Measurements from ENCODE around the gene RRAS2.
"Not testable (repeated sequence)": the region's sequence is repeated elsewhere in the genome, so short reads cannot be mapped to it uniquely, and the experiment has no call there.

RRAS2 gene

GRCh38 chr11:14347494-14347893 lies 11.5 kb downstream of the RRAS2 start:
- TF ChIP-seq EZH2 (optimal IDR thresholded peaks at IDR 0.05; ENCODE audit: low read depth, low read length) (no peak), CTCF (IDR thresholded peaks at IDR 0.05; ENCODE audit: low read length) (no peak), EZH2phosphoT487 (IDR thresholded peaks at IDR 0.05; ENCODE audit: low read length) (no peak)
- no peak for DNase-seq
- Histone ChIP-seq H3K79me2 (ENCODE audit: low read length) (peaks cover 17% of the 10 kb centered on the region; the same call in 1 of the 2 replicates), H3K4me3 (ENCODE audit: low read length) (no peak overlapping the region), H4K20me1 (ENCODE audit: insufficient read depth, low read length) (no peaks in the 10 kb centered on the region), H3K27ac (ENCODE audit: low read length) (no peak overlapping the region), H3K4me1 (ENCODE audit: low read length) (peaks cover 5% of the 10 kb centered on the region; the same call in 1 of the 2 replicates), H3F3A (ENCODE audit: insufficient read depth, low read length) (peaks cover 6% of the 10 kb centered on the region; the same call in 1 of the 2 replicates), H3K4me2 (ENCODE audit: low read depth, low read length) (no peak overlapping the region), H3K9me3 (replicated peaks; ENCODE audit: insufficient read depth, low read length) (no peaks in the 10 kb centered on the region), H3K36me3 (replicated peaks; ENCODE audit: insufficient read depth, low read length) (no peaks in the 10 kb centered on the region), H2AFZ (ENCODE audit: low read length) (no peak overlapping the region), H3K9ac (ENCODE audit: low read length) (no peak overlapping the region), H3K9me2 (replicated peaks; ENCODE audit: insufficient read depth, low read length) (no peaks in the 10 kb centered on the region), H3K27me3 (replicated peaks; ENCODE audit: insufficient read depth, low read length) (no peaks in the 10 kb centered on the region)

GRCh38 chr11:14346303-14346955 lies 12.6 kb downstream of the RRAS2 start:
- H3K4me3 ChIP-seq (ENCODE audit: low read length) = no peak overlapping the region
- no peaks in the 10 kb centered on the region for H4K20me1 ChIP-seq (ENCODE audit: insufficient read depth, low read length)
- H3K4me1 ChIP-seq (ENCODE audit: low read length) = peaks cover 7% of the 10 kb centered on the region; the same call in 1 of the 2 replicates
- peaks cover 7% of the 10 kb centered on the region; the same call in 1 of the 2 replicates for H3F3A ChIP-seq (ENCODE audit: insufficient read depth, low read length)
- no peaks in the 10 kb centered on the region for H3K27me3 ChIP-seq (replicated peaks; ENCODE audit: insufficient read depth, low read length)
- no peak overlapping the region for H3K9ac ChIP-seq (ENCODE audit: low read length)
- no peak for DNase-seq
- no peak overlapping the region for H3K27ac ChIP-seq (ENCODE audit: low read length)
- TF ChIP-seq CTCF (IDR thresholded peaks at IDR 0.05; ENCODE audit: low read length) (no peak), EZH2phosphoT487 (IDR thresholded peaks at IDR 0.05; ENCODE audit: low read length) (no peak), EZH2 (optimal IDR thresholded peaks at IDR 0.05; ENCODE audit: low read depth, low read length) (no peak)
- H3K4me2 ChIP-seq (ENCODE audit: low read depth, low read length) = no peak overlapping the region
- no peaks in the 10 kb centered on the region for H3K36me3 ChIP-seq (replicated peaks; ENCODE audit: insufficient read depth, low read length)
- H3K79me2 ChIP-seq (ENCODE audit: low read length) = peaks cover 24% of the 10 kb centered on the region; the same call in 1 of the 2 replicates
- H3K9me3 ChIP-seq (replicated peaks; ENCODE audit: insufficient read depth, low read length) = no peaks in the 10 kb centered on the region
- H2AFZ ChIP-seq (ENCODE audit: low read length) = no peak overlapping the region
- no peaks in the 10 kb centered on the region for H3K9me2 ChIP-seq (replicated peaks; ENCODE audit: insufficient read depth, low read length)

GRCh38 chr11:14345668-14346067 lies 13.3 kb downstream of the RRAS2 start:
- DNase-seq = no peak
- Histone ChIP-seq H3K4me1 (ENCODE audit: low read length) (peaks cover 7% of the 10 kb centered on the region; the same call in 1 of the 2 replicates), H2AFZ (ENCODE audit: low read length) (no peak overlapping the region), H3K27ac (ENCODE audit: low read length) (no peak overlapping the region), H3F3A (ENCODE audit: insufficient read depth, low read length) (peaks cover 7% of the 10 kb centered on the region; the same call in 1 of the 2 replicates), H3K9me3 (replicated peaks; ENCODE audit: insufficient read depth, low read length) (no peaks in the 10 kb centered on the region), H3K79me2 (ENCODE audit: low read length) (peaks cover 25% of the 10 kb centered on the region; the same call in 1 of the 2 replicates), H3K9ac (ENCODE audit: low read length) (no peak overlapping the region), H3K27me3 (replicated peaks; ENCODE audit: insufficient read depth, low read length) (no peaks in the 10 kb centered on the region), H3K4me2 (ENCODE audit: low read depth, low read length) (no peak overlapping the region), H3K9me2 (replicated peaks; ENCODE audit: insufficient read depth, low read length) (no peaks in the 10 kb centered on the region), H3K36me3 (replicated peaks; ENCODE audit: insufficient read depth, low read length) (no peaks in the 10 kb centered on the region), H4K20me1 (ENCODE audit: insufficient read depth, low read length) (no peaks in the 10 kb centered on the region), H3K4me3 (ENCODE audit: low read length) (no peak overlapping the region)
- TF ChIP-seq EZH2 (optimal IDR thresholded peaks at IDR 0.05; ENCODE audit: low read depth, low read length) (no peak), CTCF (IDR thresholded peaks at IDR 0.05; ENCODE audit: low read length) (no peak), EZH2phosphoT487 (IDR thresholded peaks at IDR 0.05; ENCODE audit: low read length) (no peak)

- not testable (repeated sequence) for H3K27ac ChIP-seq (ENCODE audit: low read length)
- H3K79me2 ChIP-seq (ENCODE audit: low read length) = peaks cover 26% of the 10 kb centered on the region; the same call in 1 of the 2 replicates
Measured at GRCh38 chr11:14345016-14345415, 14.0 kb downstream of the RRAS2 start.

More at GRCh38 chr11:14345016-14345415, 14.0 kb downstream of the RRAS2 start:
- H3K4me1 ChIP-seq (ENCODE audit: low read length); H4K20me1 ChIP-seq (ENCODE audit: insufficient read depth, low read length); H3K36me3 ChIP-seq (replicated peaks; ENCODE audit: insufficient read depth, low read length); H2AFZ ChIP-seq (ENCODE audit: low read length); H3K9ac ChIP-seq (ENCODE audit: low read length); H3K9me2 ChIP-seq (replicated peaks; ENCODE audit: insufficient read depth, low read length); H3K27me3 ChIP-seq (replicated peaks; ENCODE audit: insufficient read depth, low read length); H3K4me2 ChIP-seq (ENCODE audit: low read depth, low read length); H3K9me3 ChIP-seq (replicated peaks; ENCODE audit: insufficient read depth, low read length); H3K4me3 ChIP-seq (ENCODE audit: low read length); DNase-seq; H3F3A ChIP-seq (ENCODE audit: insufficient read depth, low read length): not testable (repeated sequence)
